Fibroblast of the aortic adventitia (primary cell): ENCODE measurements around the gene MBTPS2. TPM values are rescaled to one million over a fixed set of nuclear protein-coding genes. Genes with fewer than 3 reads are reported as not detected.
"Not testable (repeated sequence)": the region's sequence is repeated elsewhere in the genome, so short reads cannot be mapped to it uniquely, and the experiment has no call there.

ENCODE experiments used
- DNase-seq: peaks from one replicate; pipeline ENCODE4 v3.0.0-alpha.2; 2010; ENCODE audit warnings: low read depth
- H3K4me3 ChIP-seq: 2 replicates; pipeline ENCODE4 v1.5.1; 2011; ENCODE audit warnings: low read depth, mild to moderate bottlenecking, control low read depth, low read length, moderate library complexity
- CTCF ChIP-seq: IDR thresholded peaks from 2 replicates; pipeline ENCODE4 v1.5.1; 2011; ENCODE audit warnings: mild to moderate bottlenecking, low read length, control low read depth, inconsistent platforms; ENCODE audit not compliant: insufficient read depth
- total RNA-seq: library from RNA; depleted of rRNA; stranded (reverse); fragments of >200 nt; gene quantifications from 2 replicates; pipeline ENCODE4 v1.2.3, GENCODE V29; 2012; ENCODE audit warnings: low replicate concordance

Gene MBTPS2
- total RNA-seq, 1 donor = 12.9 TPM

GRCh38 chrX:21806691-21807090 is 32.7 kb upstream of the MBTPS2 start:
- no peak for TF ChIP-seq CTCF
- DNase-seq = no peak
- H3K4me3 ChIP-seq = no peak overlapping the region

GRCh38 chrX:21811832-21812231 is 27.6 kb upstream of the MBTPS2 start:
- TF ChIP-seq CTCF = no peak
- DNase-seq = no peak
- no peak overlapping the region for H3K4me3 ChIP-seq

- DNase-seq = no peak
- H3K4me3 ChIP-seq = no peak overlapping the region
- no peak for TF ChIP-seq CTCF
These were observed 26.8 kb upstream of the MBTPS2 start for GRCh38 chrX:21812628-21813027.

DNA sequence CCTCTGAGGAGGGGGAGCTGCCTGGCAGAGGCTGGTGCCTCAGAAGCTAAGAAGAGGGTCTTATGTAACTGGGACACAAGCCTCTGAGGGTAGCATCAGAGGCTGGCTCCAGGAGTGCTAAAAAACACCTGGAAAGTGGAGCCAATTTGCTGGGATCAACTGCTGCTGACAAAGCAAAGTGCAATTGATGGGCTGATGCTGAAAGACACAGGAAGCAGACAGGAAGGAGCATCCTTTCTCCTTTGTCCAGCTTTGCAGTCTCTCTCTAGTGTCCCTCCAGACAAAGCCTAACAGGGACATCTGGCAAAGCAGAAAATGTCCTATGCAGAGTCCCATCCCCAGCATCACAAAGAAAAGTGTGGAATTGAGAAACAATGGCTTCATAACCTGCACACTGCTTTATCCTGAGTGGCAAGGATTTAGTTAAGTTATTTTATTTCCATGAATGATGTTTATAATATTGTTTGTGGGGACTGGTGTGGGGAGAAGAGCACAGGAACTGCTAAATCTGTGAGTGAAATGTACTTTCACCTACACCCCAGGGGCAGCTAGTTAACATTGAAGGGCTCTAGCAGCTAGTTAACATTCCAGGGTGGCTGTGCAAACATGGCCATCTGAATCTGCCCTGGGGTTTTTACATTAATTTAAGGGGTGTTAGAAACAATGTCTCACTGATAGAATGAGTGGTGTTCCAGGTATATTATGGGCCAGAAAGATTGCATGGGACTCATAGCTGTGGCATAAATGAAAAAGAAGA is 25.6 kb upstream of the MBTPS2 start:
- no peak overlapping the region for H3K4me3 ChIP-seq
- no peak for DNase-seq
- no peak for TF ChIP-seq CTCF

DNA sequence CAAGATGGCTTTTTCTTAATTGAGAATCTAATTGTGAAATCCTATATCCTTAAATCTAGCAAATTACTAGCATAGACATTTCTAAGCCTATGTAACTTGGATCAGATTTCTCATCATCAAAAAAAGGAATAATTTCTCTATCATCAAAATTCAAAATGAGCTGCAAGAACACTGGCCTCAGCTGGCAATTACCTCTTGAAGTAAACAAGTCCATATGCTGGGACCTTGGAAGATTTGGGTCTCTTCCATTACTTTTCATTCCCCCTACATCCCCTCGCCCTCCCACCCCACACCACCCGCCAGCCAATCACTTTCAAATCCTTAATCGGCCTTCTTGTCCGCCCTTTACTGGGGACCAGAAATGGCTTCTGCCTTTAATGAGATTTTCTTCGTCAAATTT is 23.3 kb upstream of the MBTPS2 start:
- no peak for DNase-seq
- no peak for TF ChIP-seq CTCF
- no peak overlapping the region for H3K4me3 ChIP-seq

GRCh38 chrX:21820170-21820569 is 19.2 kb upstream of the MBTPS2 start:
- not testable (repeated sequence) for DNase-seq, H3K4me3 ChIP-seq

DNA sequence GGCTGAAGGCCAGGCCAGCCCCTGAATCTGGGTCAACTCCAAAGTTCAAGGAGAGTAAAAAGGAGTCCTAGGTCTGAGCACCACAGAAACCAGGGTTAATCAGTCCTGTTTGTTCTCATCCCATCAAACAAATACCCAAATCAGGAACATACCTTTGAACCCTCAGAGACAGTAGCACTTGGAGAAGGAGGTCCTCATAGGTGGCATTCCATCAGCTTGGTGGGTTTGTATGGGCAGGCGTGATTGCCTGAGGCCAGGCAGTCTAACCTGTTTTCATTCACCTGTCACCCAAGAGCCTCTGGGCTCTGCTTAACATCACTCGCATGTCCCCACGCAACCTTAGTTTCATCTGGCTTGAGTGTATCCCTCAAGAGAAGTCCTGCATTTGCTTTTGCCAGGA is 17.5 kb upstream of the MBTPS2 start:
- no peak overlapping the region for H3K4me3 ChIP-seq
- DNase-seq = no peak
- TF ChIP-seq CTCF = no peak
